H1 (cell line): ENCODE data around the gene CENPC. TPM values are rescaled to one million over a fixed set of nuclear protein-coding genes. Genes with fewer than 3 reads are reported as not detected.

Experiments used
- CTCF ChIA-PET: fragments of 300-600 bp; sonication (Branson Sonifier 250); formaldehyde crosslinking; loops from one replicate; lab custom pipeline; 2021; ENCODE audit not compliant: partially characterized antibody; lab: Charles Lee
- POLR2A ChIA-PET: fragments of 300-600 bp; sonication (Branson Sonifier 250); formaldehyde crosslinking; loops from one replicate; lab custom pipeline; 2021; ENCODE audit warnings: inconsistent platforms; ENCODE audit not compliant: partially characterized antibody; lab: Charles Lee
- DNase-seq, 2 experiments: peaks; one replicate each; pipeline versions ENCODE4 v3.0.0 to v3.0.0-alpha.2; 2010 to 2022; ENCODE audit warnings: low spot score in 2 of 2, low read depth in 1 of 2, mixed read lengths in 1 of 2
- FAIRE-seq: peaks from 2 replicates; lab custom pipeline; 2011; peaks lifted over from hg19 to GRCh38; lab: Jason Lieb, UNC
- H2AFZ ChIP-seq: 2 replicates; pipeline ENCODE4 v1.8.1; 2012; ENCODE audit warnings: low read length, inconsistent platforms
- H2AK5ac ChIP-seq: 2 replicates; pipeline ENCODE4 v1.6.1; 2013; ENCODE audit warnings: low read depth, low read length
- H2BK120ac ChIP-seq: replicated peaks from 2 replicates; pipeline ENCODE3; 2013; ENCODE audit warnings: low read depth, low read length, inconsistent platforms
- H2BK12ac ChIP-seq: 2 replicates; pipeline ENCODE4 v1.6.1; 2013; ENCODE audit warnings: low read depth, low read length
- H2BK15ac ChIP-seq: 2 replicates; pipeline ENCODE4 v1.6.1; 2013; ENCODE audit warnings: low read length
- H2BK20ac ChIP-seq: 2 replicates; pipeline ENCODE4 v1.6.1; 2013; ENCODE audit warnings: low read length
- H2BK5ac ChIP-seq: 2 replicates; pipeline ENCODE4 v1.6.1; 2013; ENCODE audit warnings: low read depth, low read length
- H3K14ac ChIP-seq: 2 replicates; pipeline ENCODE4 v1.6.1; 2013; ENCODE audit warnings: inconsistent platforms; ENCODE audit not compliant: insufficient read length
- H3K18ac ChIP-seq: 2 replicates; pipeline ENCODE4 v1.6.1; 2013; ENCODE audit warnings: low read length; ENCODE audit errors: extremely low read depth
- H3K23ac ChIP-seq: 2 replicates; pipeline ENCODE4 v1.6.1; 2013; ENCODE audit warnings: inconsistent platforms; ENCODE audit not compliant: insufficient read length
- H3K23me2 ChIP-seq: 2 replicates; pipeline ENCODE4 v1.6.1; 2013; ENCODE audit warnings: low read depth, low read length
- H3K27ac ChIP-seq: 2 replicates; pipeline ENCODE4 v1.6.1; 2011; ENCODE audit warnings: low read depth, low read length, inconsistent platforms
- H3K27me3 ChIP-seq, 4 experiments: replicated peaks in 1 of 4; 1 replicate in 1 of 4; 2 replicates in 3 of 4; pipeline versions ENCODE4 v1.6.1 to v1.8.1; 2011 to 2013; ENCODE audit warnings: low read length in 3 of 4, mild to moderate bottlenecking in 3 of 4, inconsistent platforms in 2 of 4, mixed read lengths in 2 of 4, moderate library complexity in 1 of 4; ENCODE audit not compliant: control insufficient read depth in 3 of 4, insufficient read depth in 3 of 4; ENCODE audit errors: extremely low read depth in 1 of 4
- H3K36me3 ChIP-seq, 4 experiments: 2 replicates each; pipeline versions ENCODE4 v1.6.1 to v1.8.1; 2011 to 2013; ENCODE audit warnings: mild to moderate bottlenecking in 4 of 4, low read length in 3 of 4, moderate library complexity in 2 of 4, control low read depth in 1 of 4, inconsistent platforms in 1 of 4; ENCODE audit not compliant: insufficient read depth in 4 of 4, control insufficient read depth in 2 of 4
- H3K4ac ChIP-seq: replicated peaks from 2 replicates; pipeline ENCODE3; 2013; ENCODE audit warnings: low read length, low read depth, mixed read lengths, inconsistent platforms; ENCODE audit not compliant: insufficient read length
- H3K4me1 ChIP-seq, 4 experiments: replicated peaks in 1 of 4; 1 replicate in 1 of 4; 2 replicates in 3 of 4; pipeline versions ENCODE4 v1.6.1 to v1.8.1; 2011 to 2013; ENCODE audit warnings: low read length in 3 of 4, inconsistent platforms in 2 of 4, mixed read lengths in 1 of 4; ENCODE audit not compliant: insufficient read depth in 4 of 4, control insufficient read depth in 3 of 4
- H3K4me2 ChIP-seq, 2 experiments: 2 replicates each; pipeline versions ENCODE4 v1.6.1 to v1.8.1; 2011 to 2013; ENCODE audit warnings: low read depth in 2 of 2, low read length in 2 of 2, control low read depth in 1 of 2, inconsistent platforms in 1 of 2, mild to moderate bottlenecking in 1 of 2; ENCODE audit not compliant: insufficient read depth in 1 of 2
- H3K4me3 ChIP-seq, 4 experiments: fragments of 200-600, 300-600 bp in 1 of 4; sonication (generic), shearing (Covaris generic), sonication (Bioruptor Twin) in 1 of 4; 2 replicates each; pipeline versions ENCODE4 v1.5.1 to v1.8.1; 2011 to 2016; ENCODE audit warnings: low read length in 4 of 4, low read depth in 3 of 4, control low read depth in 2 of 4, inconsistent platforms in 2 of 4, mild to moderate bottlenecking in 2 of 4, mixed read lengths in 1 of 4, moderate library complexity in 1 of 4; ENCODE audit not compliant: insufficient read depth in 2 of 4; ENCODE audit errors: extremely low read depth in 1 of 4
- H3K56ac ChIP-seq: replicated peaks from 2 replicates; pipeline ENCODE3; 2013; ENCODE audit warnings: low read depth, mild to moderate bottlenecking, mixed read lengths, low read length, inconsistent platforms; ENCODE audit not compliant: insufficient read length
- H3K79me1 ChIP-seq: 2 replicates; pipeline ENCODE4 v1.6.1; 2013; ENCODE audit warnings: low read depth, low read length, control low read depth
- H3K79me2 ChIP-seq, 2 experiments: 2 replicates each; pipeline versions ENCODE4 v1.6.1 to v1.8.1; 2012 to 2013; ENCODE audit warnings: low read length in 2 of 2, mild to moderate bottlenecking in 2 of 2, inconsistent platforms in 1 of 2; ENCODE audit not compliant: insufficient read depth in 2 of 2, control insufficient read depth in 1 of 2
- H3K9ac ChIP-seq, 4 experiments: replicated peaks in 1 of 4; 1 replicate in 1 of 4; 2 replicates in 3 of 4; pipeline versions ENCODE4 v1.6.1 to v1.8.1; 2011 to 2013; ENCODE audit warnings: low read depth in 3 of 4, low read length in 3 of 4, control low read depth in 2 of 4, mild to moderate bottlenecking in 2 of 4, moderate library complexity in 2 of 4, inconsistent platforms in 1 of 4; ENCODE audit errors: extremely low read depth in 1 of 4
- H3K9me3 ChIP-seq, 2 experiments: 2 replicates each; pipeline versions ENCODE4 v1.6.1 to v1.8.1; 2012 to 2013; ENCODE audit warnings: mild to moderate bottlenecking in 2 of 2, moderate library complexity in 2 of 2, control low read depth in 1 of 2, inconsistent platforms in 1 of 2, low read depth in 1 of 2, low read length in 1 of 2, mixed read lengths in 1 of 2; ENCODE audit not compliant: insufficient read depth in 2 of 2
- H4K20me1 ChIP-seq, 2 experiments: replicated peaks in 1 of 2; 2 replicates each; pipeline versions ENCODE3 to v1.8.1; 2011 to 2013; ENCODE audit warnings: inconsistent platforms in 2 of 2, low read length in 2 of 2, mild to moderate bottlenecking in 1 of 2; ENCODE audit not compliant: insufficient read depth in 2 of 2, control insufficient read depth in 1 of 2
- H4K5ac ChIP-seq: 2 replicates; pipeline ENCODE4 v1.6.1; 2013; ENCODE audit warnings: low read length, low read depth, mixed read lengths, inconsistent platforms; ENCODE audit not compliant: insufficient read length
- H4K8ac ChIP-seq: 2 replicates; pipeline ENCODE4 v1.8.0; 2013; ENCODE audit warnings: mild to moderate bottlenecking, moderate library complexity, low read length, inconsistent platforms; ENCODE audit not compliant: insufficient read depth; ENCODE audit errors: extremely low read depth
- H4K91ac ChIP-seq: replicated peaks from 2 replicates; pipeline ENCODE3; 2013; ENCODE audit warnings: low read length, mixed read lengths, inconsistent platforms; ENCODE audit not compliant: insufficient read length
- CBX8 ChIP-seq: fragments of 300-800, 300-1000 bp; sonication (generic); IDR thresholded peaks from 2 replicates; pipeline ENCODE4 v1.7.1; 2016; ENCODE audit warnings: low read depth, low read length, borderline replicate concordance
- CEBPB ChIP-seq: IDR thresholded peaks from 2 replicates; pipeline ENCODE4 v1.6.1; 2012; ENCODE audit warnings: low read depth, low read length
- CHD1 ChIP-seq: IDR thresholded peaks from 2 replicates; pipeline ENCODE4 v1.6.1; 2012; ENCODE audit warnings: low read depth, low read length, improper control_type of control experiment
- EP300 ChIP-seq, 2 experiments: IDR thresholded peaks; 1 replicate in 1 of 2; 2 replicates in 1 of 2; pipeline ENCODE4 v1.6.1; 2011 to 2012; ENCODE audit warnings: low read depth in 2 of 2, low read length in 2 of 2, mild to moderate bottlenecking in 2 of 2, borderline replicate concordance in 1 of 2, inconsistent platforms in 1 of 2, moderate library complexity in 1 of 2
- GABPA ChIP-seq: IDR thresholded peaks from 2 replicates; pipeline ENCODE4 v1.6.1; 2011; ENCODE audit warnings: mild to moderate bottlenecking, low read length, moderate library complexity, borderline replicate concordance; ENCODE audit not compliant: insufficient read depth
- JUN ChIP-seq: IDR thresholded peaks from 2 replicates; pipeline ENCODE4 v1.6.1; 2011; ENCODE audit warnings: low read depth, mild to moderate bottlenecking, improper control_type of control experiment, low read length
- POU5F1 ChIP-seq: IDR thresholded peaks from 2 replicates; pipeline ENCODE4 v1.6.1; 2011; ENCODE audit warnings: low read depth, mild to moderate bottlenecking, low read length, moderate library complexity
- RBBP5 ChIP-seq: IDR thresholded peaks from 2 replicates; pipeline ENCODE4 v1.7.1; 2012; ENCODE audit warnings: low read depth, mild to moderate bottlenecking, inconsistent platforms, low read length, moderate library complexity, borderline replicate concordance
- SAP30 ChIP-seq: fragments of 300-600 bp; sonication (generic); IDR thresholded peaks from 2 replicates; pipeline ENCODE4 v1.7.1; 2012; ENCODE audit warnings: low read length, moderate library complexity, mild to moderate bottlenecking, inconsistent platforms; ENCODE audit not compliant: insufficient read depth, insufficient replicate concordance
- SIX5 ChIP-seq: IDR thresholded peaks from 2 replicates; pipeline ENCODE4 v1.6.1; 2011; ENCODE audit warnings: mild to moderate bottlenecking, low read depth, low read length
- WGBS, 2 experiments: shearing (Covaris generic) in 1 of 2; methylation state at CpG; one replicate each; pipeline versions ENCODE4 v1.1.6 to v1.1.7; 2013 to 2015; ENCODE audit warnings: low lambda C conversion rate in 2 of 2, mixed read lengths in 2 of 2, inconsistent platforms in 1 of 2, low coverage in 1 of 2, missing lambda C conversion rate in 1 of 2; ENCODE audit not compliant: insufficient replicate concordance in 2 of 2, insufficient coverage in 1 of 2, insufficient read length in 1 of 2; ENCODE audit errors: extremely low coverage in 1 of 2, missing lambda C conversion rate in 1 of 2; 5-methylcytosine and 5-hydroxymethylcytosine counted together
- polyA plus RNA-seq, 7 experiments: library from polyadenylated mRNA; depleted of rRNA in 3 of 7; stranded (reverse) in 5 of 7; unstranded in 2 of 7; fragments of >200 nt in 5 of 7; fragments of 200-250 nt in 2 of 7; gene quantifications; 1 replicate in 5 of 7; 2 replicates in 1 of 7; 4 replicates in 1 of 7; pipeline versions ENCODE4 v1.2.1 to v1.2.3, GENCODE V29; 2011 to 2013; ENCODE audit warnings: missing spikeins in 2 of 7, mixed read lengths in 2 of 7
- total RNA-seq: library from RNA; stranded (reverse); fragmentation: NEBNext Ultra II Directional; extraction: Animal tissue kit (Norgen Biotek cat#: 25700); gene quantifications from 2 replicates; pipeline ENCODE4 v1.2.1, GENCODE V29; 2021
- TF ChIP-seq, protein P1 (sequence below), 3 experiments: IDR thresholded peaks; 1 replicate in 2 of 3; 2 replicates in 1 of 3; pipeline versions ENCODE4 v1.5.1 to v1.6.1; 2011; ENCODE audit warnings: low read length in 3 of 3, mild to moderate bottlenecking in 3 of 3, inconsistent platforms in 2 of 3, low read depth in 1 of 3, moderate library complexity in 1 of 3; ENCODE audit not compliant: insufficient read depth in 1 of 3; ENCODE audit errors: control extremely low read depth in 1 of 3

The CENPC gene
- total and polyA plus RNA-seq, 2 of the 8 experiments (the other 6 are each of a cell fraction or from before 2014, with no cell fraction given) = 2.8 to 15.7 TPM

DNA sequence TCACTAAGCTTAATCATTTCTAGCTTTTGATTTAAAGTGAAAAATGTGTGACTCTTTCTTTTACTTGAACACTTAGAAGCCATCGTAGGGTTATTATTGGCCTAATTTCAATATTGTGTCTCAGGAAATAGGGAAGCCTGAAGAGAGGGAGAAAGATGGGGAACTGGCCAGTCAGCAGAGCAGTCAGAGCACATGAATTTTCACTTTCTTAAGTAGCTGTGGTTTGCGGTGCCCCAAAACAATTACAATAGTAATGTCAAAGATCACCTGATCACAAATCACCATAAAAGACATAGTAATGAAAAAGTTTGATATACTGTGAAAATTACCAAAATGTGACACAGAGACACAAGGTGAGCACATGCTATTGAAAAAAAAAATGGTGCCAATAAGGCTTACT lies 45.5 kb downstream of the CENPC start:
- H3K79me1 ChIP-seq = no peaks in the 10 kb centered on the region
- H3K4me1 ChIP-seq = no peaks in the 10 kb centered on the region
- H2BK20ac ChIP-seq = no peak overlapping the region
- DNase-seq (no peak), FAIRE-seq (no peak)
- H3K9ac ChIP-seq = no peak overlapping the region
- H3K4me3 ChIP-seq = no peak overlapping the region
- H3K27ac ChIP-seq = no peak overlapping the region
- H3K18ac ChIP-seq = no peak overlapping the region
- no peaks in the 10 kb centered on the region for H3K23me2 ChIP-seq
- H3K14ac ChIP-seq = no peak overlapping the region
- no peak overlapping the region for H4K5ac ChIP-seq
- no peak overlapping the region for H3K4me2 ChIP-seq
- no peaks in the 10 kb centered on the region for H3K27me3 ChIP-seq
- no peak overlapping the region for H2AK5ac ChIP-seq
- H2AFZ ChIP-seq = no peak overlapping the region
- no peak overlapping the region for H2BK15ac ChIP-seq
- no peaks in the 10 kb centered on the region for H3K79me2 ChIP-seq
- H4K20me1 ChIP-seq = peaks cover 0 to 3% of the 10 kb centered on the region in 2 experiments
- no peak overlapping the region for H4K91ac ChIP-seq
- no peak overlapping the region for H4K8ac ChIP-seq
- ChIA-PET POLR2A (interaction anchor here (1.4 kb wide), 1 partner anchor 18 kb away, joined by 3 read pairs; no protein-coding TSS in a partner anchor), CTCF (interaction anchor here (0.8 to 1.0 kb wide), 2 partner anchors 103 to 249 kb away, joined by 3 read pairs; no protein-coding TSS in a partner anchor)
- WGBS, 2 experiments = 88% methylated on average over 2 of the region's 2 CpGs; no CpG with 5 or more reads in 1 of the 2 experiments
- H2BK5ac ChIP-seq = no peak overlapping the region
- H3K56ac ChIP-seq = no peak overlapping the region
- H3K9me3 ChIP-seq = no peaks in the 10 kb centered on the region
- H3K4ac ChIP-seq = no peak overlapping the region
- no peak overlapping the region for H3K23ac ChIP-seq
- H2BK120ac ChIP-seq = no peak overlapping the region
- peaks cover 0 to under 1% (median 0%) of the 10 kb centered on the region in 4 experiments; a peak in 2 of 8 replicates for H3K36me3 ChIP-seq
- no peak overlapping the region for H2BK12ac ChIP-seq
- TF ChIP-seq RBBP5 (no peak), SIX5 (no peak), SAP30 (no peak), POU5F1 (no peak), EP300 (IDR thresholded peaks at IDR 0.05; ENCODE audit: borderline replicate concordance in 1 of 2, low read depth in 2 of 2, low read length in 2 of 2) (no peak), CHD1 (no peak), JUN (no peak), CBX8 (no peak), GABPA (no peak), CEBPB (no peak)
- TF ChIP-seq, protein P1, sequence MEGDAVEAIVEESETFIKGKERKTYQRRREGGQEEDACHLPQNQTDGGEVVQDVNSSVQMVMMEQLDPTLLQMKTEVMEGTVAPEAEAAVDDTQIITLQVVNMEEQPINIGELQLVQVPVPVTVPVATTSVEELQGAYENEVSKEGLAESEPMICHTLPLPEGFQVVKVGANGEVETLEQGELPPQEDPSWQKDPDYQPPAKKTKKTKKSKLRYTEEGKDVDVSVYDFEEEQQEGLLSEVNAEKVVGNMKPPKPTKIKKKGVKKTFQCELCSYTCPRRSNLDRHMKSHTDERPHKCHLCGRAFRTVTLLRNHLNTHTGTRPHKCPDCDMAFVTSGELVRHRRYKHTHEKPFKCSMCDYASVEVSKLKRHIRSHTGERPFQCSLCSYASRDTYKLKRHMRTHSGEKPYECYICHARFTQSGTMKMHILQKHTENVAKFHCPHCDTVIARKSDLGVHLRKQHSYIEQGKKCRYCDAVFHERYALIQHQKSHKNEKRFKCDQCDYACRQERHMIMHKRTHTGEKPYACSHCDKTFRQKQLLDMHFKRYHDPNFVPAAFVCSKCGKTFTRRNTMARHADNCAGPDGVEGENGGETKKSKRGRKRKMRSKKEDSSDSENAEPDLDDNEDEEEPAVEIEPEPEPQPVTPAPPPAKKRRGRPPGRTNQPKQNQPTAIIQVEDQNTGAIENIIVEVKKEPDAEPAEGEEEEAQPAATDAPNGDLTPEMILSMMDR (IDR thresholded peaks at IDR 0.05; ENCODE audit: control extremely low read depth in 1 of 3, insufficient read depth in 1 of 3, low read depth in 1 of 3, low read length in 3 of 3) = no peak
